Natural killer cell (primary cell): ENCODE results near the gene PIGZ. TPM values are rescaled to one million over a fixed set of nuclear protein-coding genes. Genes with fewer than 3 reads are reported as not detected.

Source experiments
- ATAC-seq, 3 donors: fragments of 150-1000 bp in 2 of 3; fragments of 200-7000 bp in 1 of 3; cut with Tn5 transposase; 1 replicate in 1 of 3; 2 replicates in 2 of 3; pipeline ENCODE4 v1.10.0; 2021; ENCODE audit warnings: mild to moderate bottlenecking in 2 of 3, moderate library complexity in 2 of 3
- DNase-seq, 2 donors: peaks; one replicate each; pipeline versions ENCODE4 v3.0.0 to v3.0.0-alpha.2; 2013 to 2021; ENCODE audit warnings: mixed read lengths in 1 of 2
- H3K27ac ChIP-seq: one replicate; pipeline ENCODE4 v1.5.1; 2013; ENCODE audit warnings: mild to moderate bottlenecking, low read length
- H3K27me3 ChIP-seq: one replicate; pipeline ENCODE4 v1.6.1; 2013; ENCODE audit warnings: low read length; ENCODE audit not compliant: control insufficient read depth, insufficient read depth
- H3K36me3 ChIP-seq: one replicate; pipeline ENCODE4 v1.6.1; 2013; ENCODE audit warnings: low read length; ENCODE audit not compliant: control insufficient read depth, insufficient read depth
- H3K4me1 ChIP-seq: one replicate; pipeline ENCODE4 v1.6.1; 2013; ENCODE audit warnings: low read length; ENCODE audit not compliant: control insufficient read depth, insufficient read depth
- H3K4me3 ChIP-seq: one replicate; pipeline ENCODE4 v1.5.1; 2013; ENCODE audit warnings: low read length
- H3K9me3 ChIP-seq: one replicate; pipeline ENCODE4 v1.6.1; 2013; ENCODE audit warnings: low read length; ENCODE audit not compliant: control insufficient read depth, insufficient read depth
- H3K27ac Mint-ChIP-seq, 2 donors: one replicate each; pipeline ENCODE4 v1.8.0; 2022; ENCODE audit warnings: mild to moderate bottlenecking in 2 of 2, mixed read lengths in 2 of 2, moderate library complexity in 1 of 2
- H3K27me3 Mint-ChIP-seq, 2 donors: one replicate each; pipeline ENCODE4 v1.8.0; 2022; ENCODE audit warnings: low read depth in 2 of 2, mixed read lengths in 2 of 2
- H3K36me3 Mint-ChIP-seq: one replicate; pipeline ENCODE4 v1.8.0; 2022; ENCODE audit warnings: mixed read lengths
- H3K4me1 Mint-ChIP-seq, 2 donors: one replicate each; pipeline ENCODE4 v1.8.0; 2022; ENCODE audit warnings: mixed read lengths in 2 of 2
- H3K4me3 Mint-ChIP-seq: one replicate; pipeline ENCODE4 v1.8.0; 2022; ENCODE audit warnings: mild to moderate bottlenecking, moderate library complexity, mixed read lengths
- H3K9me3 Mint-ChIP-seq, 2 donors: one replicate each; pipeline ENCODE4 v1.8.0; 2022; ENCODE audit warnings: mixed read lengths in 2 of 2
- CTCF ChIP-seq: fragments of 200-600 bp; IDR thresholded peaks from one replicate; pipeline ENCODE4 v1.8.0; 2022; ENCODE audit warnings: antibody characterized with exemption
- WGBS: methylation state at CpG from one replicate; pipeline ENCODE4 v1.1.7; 2013; ENCODE audit warnings: missing lambda C conversion rate; ENCODE audit not compliant: insufficient coverage; 5-methylcytosine and 5-hydroxymethylcytosine counted together
- intact Hi-C: fragments of 100-400 bp; cut with micrococcal nuclease; formaldehyde crosslinking; loops from one replicate; pipeline ENCODE4 v1.14.2; 2022
- total RNA-seq, 4 donors: library from RNA; stranded (reverse); fragments of 120-200 nt in 1 of 4; gene quantifications; one replicate each; pipeline versions ENCODE4 v1.2.3 to v1.2.4, GENCODE V29; 2013 to 2022

The PIGZ gene
- total RNA-seq, 3 donors from 2014 or later (not counting 1 experiment from before 2014, with no cell fraction given) = 2.2 to 2.3 (median 2.2) TPM

- no peak for DNase-seq
- no peak overlapping the region for H3K4me3 ChIP-seq
- no peaks in the 10 kb centered on the region for H3K27me3 ChIP-seq
- Mint-ChIP-seq H3K27me3 (peaks cover 0 to 7% of the 10 kb centered on the region in 2 donors), H3K27ac (no peak overlapping the region), H3K4me1 (peaks cover 0 to 5% of the 10 kb centered on the region in 2 donors), H3K36me3 (no peaks in the 10 kb centered on the region), H3K9me3 (no peaks in the 10 kb centered on the region), H3K4me3 (no peak overlapping the region)
- no peak for TF ChIP-seq CTCF
- H3K9me3 ChIP-seq = no peaks in the 10 kb centered on the region
- H3K27ac ChIP-seq = no peak overlapping the region
- intact Hi-C loops = no loop called here
- H3K4me1 ChIP-seq = peaks cover 6% of the 10 kb centered on the region
- no peak for ATAC-seq
- no peaks in the 10 kb centered on the region for H3K36me3 ChIP-seq
- 94% methylated on average over 27 of the region's 27 CpGs for WGBS
These were observed 40.0 kb upstream of the PIGZ start for GRCh38 chr3:197008436-197009209.

DNA sequence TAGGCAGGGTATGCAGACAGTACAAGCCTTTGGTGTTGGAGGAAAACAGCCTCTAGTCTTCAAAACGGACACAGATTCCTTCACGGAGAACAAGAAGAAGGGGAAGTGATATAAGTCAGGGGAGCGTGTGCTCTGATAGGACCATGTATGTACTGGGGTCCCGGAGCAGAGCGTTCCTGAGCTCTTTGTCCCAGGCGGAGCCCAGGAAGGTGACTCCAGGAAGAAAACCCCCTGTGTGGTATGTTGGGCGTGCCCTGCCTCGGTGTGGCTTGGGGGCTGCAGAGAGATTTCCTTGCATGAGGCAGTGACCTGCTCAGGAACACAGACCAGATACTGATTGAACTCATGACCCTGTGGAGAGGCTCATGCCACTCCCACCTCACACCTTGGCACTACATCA is 39.3 kb upstream of the PIGZ start:
- no peaks in the 10 kb centered on the region for H3K9me3 ChIP-seq
- H3K27ac Mint-ChIP-seq = no peak overlapping the region
- H3K4me1 ChIP-seq = peaks cover 9% of the 10 kb centered on the region
- H3K4me3 ChIP-seq = no peak overlapping the region
- H3K9me3 Mint-ChIP-seq = no peaks in the 10 kb centered on the region
- H3K27me3 ChIP-seq = no peaks in the 10 kb centered on the region
- peaks cover 0 to 9% of the 10 kb centered on the region in 2 donors for H3K4me1 Mint-ChIP-seq
- ATAC-seq (no peak), DNase-seq (no peak)
- 91% methylated on average over 8 of the region's 8 CpGs for WGBS
- no peaks in the 10 kb centered on the region for H3K36me3 ChIP-seq
- no peak overlapping the region for H3K27ac ChIP-seq
- no peak for TF ChIP-seq CTCF
- intact Hi-C loops = no loop called here
- no peaks in the 10 kb centered on the region for H3K36me3 Mint-ChIP-seq
- H3K27me3 Mint-ChIP-seq = peaks cover 0 to 7% of the 10 kb centered on the region in 2 donors
- no peak overlapping the region for H3K4me3 Mint-ChIP-seq

- peaks cover 0 to 7% of the 10 kb centered on the region in 2 donors for H3K27me3 Mint-ChIP-seq
- Histone ChIP-seq H3K36me3 (no peaks in the 10 kb centered on the region), H3K4me3 (no peak overlapping the region), H3K27me3 (no peaks in the 10 kb centered on the region), H3K4me1 (peaks cover 9% of the 10 kb centered on the region), H3K27ac (no peak overlapping the region), H3K9me3 (no peaks in the 10 kb centered on the region)
- H3K27ac Mint-ChIP-seq = no peak overlapping the region
- peaks cover 0 to 9% of the 10 kb centered on the region in 2 donors for H3K4me1 Mint-ChIP-seq
- no peaks in the 10 kb centered on the region for H3K36me3 Mint-ChIP-seq
- no peak for ATAC-seq
- DNase-seq = no peak
- WGBS = 94% methylated on average over 12 of the region's 12 CpGs
- TF ChIP-seq CTCF = no peak
- H3K9me3 Mint-ChIP-seq = no peaks in the 10 kb centered on the region
- intact Hi-C loops = no loop called here
- H3K4me3 Mint-ChIP-seq = no peak overlapping the region
These were observed 38.8 kb upstream of the PIGZ start for GRCh38 chr3:197007296-197007940.
